ENCODE measurements around the gene FAM83G. TPM values are rescaled to one million over a fixed set of nuclear protein-coding genes. Genes with fewer than 3 reads are reported as not detected.

The FAM83G gene, protein sequence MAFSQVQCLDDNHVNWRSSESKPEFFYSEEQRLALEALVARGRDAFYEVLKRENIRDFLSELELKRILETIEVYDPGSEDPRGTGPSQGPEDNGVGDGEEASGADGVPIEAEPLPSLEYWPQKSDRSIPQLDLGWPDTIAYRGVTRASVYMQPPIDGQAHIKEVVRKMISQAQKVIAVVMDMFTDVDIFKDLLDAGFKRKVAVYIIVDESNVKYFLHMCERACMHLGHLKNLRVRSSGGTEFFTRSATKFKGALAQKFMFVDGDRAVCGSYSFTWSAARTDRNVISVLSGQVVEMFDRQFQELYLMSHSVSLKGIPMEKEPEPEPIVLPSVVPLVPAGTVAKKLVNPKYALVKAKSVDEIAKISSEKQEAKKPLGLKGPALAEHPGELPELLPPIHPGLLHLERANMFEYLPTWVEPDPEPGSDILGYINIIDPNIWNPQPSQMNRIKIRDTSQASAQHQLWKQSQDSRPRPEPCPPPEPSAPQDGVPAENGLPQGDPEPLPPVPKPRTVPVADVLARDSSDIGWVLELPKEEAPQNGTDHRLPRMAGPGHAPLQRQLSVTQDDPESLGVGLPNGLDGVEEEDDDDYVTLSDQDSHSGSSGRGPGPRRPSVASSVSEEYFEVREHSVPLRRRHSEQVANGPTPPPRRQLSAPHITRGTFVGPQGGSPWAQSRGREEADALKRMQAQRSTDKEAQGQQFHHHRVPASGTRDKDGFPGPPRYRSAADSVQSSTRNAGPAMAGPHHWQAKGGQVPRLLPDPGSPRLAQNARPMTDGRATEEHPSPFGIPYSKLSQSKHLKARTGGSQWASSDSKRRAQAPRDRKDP
- 9.8 and 25.9 TPM in 2 replicates for total RNA-seq

DNA sequence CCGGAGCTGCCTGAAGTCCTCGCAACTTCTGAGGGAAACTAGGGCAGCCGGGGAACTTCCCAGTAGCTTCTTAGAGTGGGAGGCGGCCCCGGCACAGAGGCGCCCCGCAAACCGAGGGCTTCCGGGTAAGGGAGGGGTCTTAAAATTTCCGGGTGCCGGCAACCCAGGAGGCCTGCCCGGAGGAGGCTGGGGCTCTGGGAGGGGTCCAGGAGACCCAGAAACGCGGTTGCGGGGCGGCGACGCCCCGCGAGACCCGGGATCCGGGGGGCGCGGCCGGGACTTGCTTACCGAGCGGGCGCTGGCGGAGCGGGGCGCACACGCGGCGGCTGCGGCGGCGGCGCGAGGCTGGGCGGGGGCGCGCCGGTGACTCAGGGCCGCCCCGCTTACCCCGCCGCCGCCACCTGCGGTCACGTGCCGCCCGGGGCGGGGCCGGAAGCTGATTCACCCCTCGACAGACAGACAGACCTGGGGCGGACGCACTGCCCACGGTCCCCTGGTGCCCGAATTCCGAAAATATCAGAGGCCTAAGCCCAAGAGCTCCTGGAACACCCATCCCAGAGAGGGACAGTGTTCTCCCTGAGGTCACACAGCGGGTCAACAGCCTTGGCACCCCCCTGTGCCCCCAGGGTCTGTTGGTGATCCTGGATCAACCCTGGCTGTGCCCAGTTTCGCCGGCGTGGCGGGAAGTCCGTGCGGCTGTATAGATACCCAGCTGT lies at the start of gene FAM83G:
TSS of gene FAM83G (minus strand) at position 344 of the 716 bp plus-strand sequence. CDS start 723 bp downstream, outside the sequence.

DNA sequence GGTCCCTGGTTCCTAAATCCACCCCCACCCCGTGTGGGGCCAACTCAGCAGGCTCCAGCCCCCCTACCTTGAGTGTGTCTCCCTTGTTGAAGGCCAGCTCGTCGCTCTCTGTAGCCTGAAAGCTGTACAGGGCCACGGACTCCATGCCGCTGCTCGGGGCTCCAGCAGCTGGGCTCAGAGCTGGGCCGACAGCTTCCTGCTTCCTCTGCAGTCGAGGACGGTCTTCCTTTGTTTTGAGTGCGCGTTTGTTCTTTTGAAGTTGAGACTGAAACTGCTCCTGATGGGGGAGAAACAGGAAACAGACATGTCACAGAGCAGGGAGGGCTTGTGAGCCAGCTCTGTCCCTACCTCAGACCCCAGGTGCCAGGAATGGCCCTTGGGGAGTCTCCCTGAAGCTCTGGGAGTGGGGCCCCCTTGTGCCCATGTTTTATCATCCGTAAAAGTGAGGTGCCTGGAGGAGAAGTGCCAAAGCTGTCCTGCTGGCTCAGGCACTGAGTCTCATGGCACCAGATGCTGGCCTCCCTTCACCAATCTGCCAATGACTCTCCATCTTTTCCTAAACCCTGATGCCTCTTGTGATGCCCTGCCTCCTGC lies 42.3 kb upstream of the FAM83G start, which contains the start of gene GRAP:
TSS of gene GRAP (minus strand) at position 176 of the 594 bp plus-strand sequence. CDS start at position 145, 31 bp downstream.

DNA sequence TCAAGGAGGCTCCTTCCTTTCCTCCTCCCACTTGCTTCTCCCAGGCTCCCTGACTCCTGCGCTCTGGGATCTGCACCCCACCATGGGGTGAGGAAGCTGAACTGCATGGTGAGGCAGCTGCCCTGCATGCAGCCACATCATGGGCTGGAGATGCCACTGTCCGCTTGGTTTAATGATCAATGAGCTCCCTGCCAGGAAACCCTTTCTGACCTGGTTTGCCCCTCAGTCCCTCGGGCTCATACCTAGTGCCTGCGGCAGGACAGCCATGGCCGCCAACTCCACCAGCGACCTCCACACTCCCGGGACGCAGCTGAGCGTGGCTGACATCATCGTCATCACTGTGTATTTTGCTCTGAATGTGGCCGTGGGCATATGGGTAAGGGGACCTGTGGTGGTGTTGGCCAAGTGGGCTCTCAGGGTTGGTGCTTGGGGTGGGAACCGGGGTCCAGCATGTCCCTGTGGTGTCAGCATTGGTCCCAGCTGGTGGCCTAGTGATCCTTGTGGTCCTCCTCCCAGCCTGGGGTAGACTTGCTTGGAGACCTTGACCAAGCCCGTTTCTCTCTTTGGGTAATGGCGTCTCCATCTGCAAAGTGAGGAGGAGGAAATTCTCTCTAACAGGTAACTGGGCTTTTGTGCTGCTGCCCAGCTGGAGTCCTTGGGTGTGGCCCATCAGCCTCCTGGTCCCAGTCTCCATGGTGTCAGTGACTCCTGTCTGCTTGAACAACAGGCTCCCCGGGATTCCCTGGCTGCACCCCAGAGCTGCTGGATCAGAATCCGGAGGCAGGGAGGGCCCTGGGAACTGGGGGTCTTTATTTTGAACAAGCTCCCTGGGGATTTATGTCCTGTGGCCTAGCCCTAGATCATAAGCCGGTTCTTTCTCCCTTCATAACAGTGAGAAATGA lies 52.4 kb downstream of the FAM83G start, which contains the start of gene SLC5A10:
TSS of gene SLC5A10 (plus strand) at position 225 of the 902 bp plus-strand sequence. CDS start at position 266, 41 bp downstream.

Other genes starting within 250 kb of the FAM83G start
- gene TVP23B, start 223.6 kb downstream of the FAM83G start, total RNA-seq, result 135 and 207 TPM in 2 replicates
- 45.4 and 61.6 TPM in 2 replicates for gene PRPSAP2, start 146.6 kb downstream of the FAM83G start, total RNA-seq
- gene SLC5A10, start 52.6 kb downstream of the FAM83G start, total RNA-seq, result not detected in 2 replicates
- gene GRAP, start 42.2 kb upstream of the FAM83G start, total RNA-seq, result under 0.01 and 0.23 TPM in 2 replicates
- not detected in 2 replicates for gene GRAPL, start 122.8 kb upstream of the FAM83G start, total RNA-seq
- gene EPN2, start 232.6 kb upstream of the FAM83G start, total RNA-seq, result 22.6 and 44.9 TPM in 2 replicates